Endothelial cell of hepatic sinusoid (primary cell): Measurements from ENCODE around the gene RGL1.
"Not testable (repeated sequence)": the region's sequence is repeated elsewhere in the genome, so short reads cannot be mapped to it uniquely, and the experiment has no call there.

Source experiments
- in situ Hi-C: cut with HindIII; loops from 2 replicates; pipeline ENCODE4 v1.10.0; 2017; ENCODE audit warnings: low sequenced_read_pairs

The RGL1 gene

GRCh38 chr1:183783767-183784637 lies 20.9 kb upstream of the RGL1 start:
- in situ Hi-C loops = no loop called here

- in situ Hi-C loops = not testable (repeated sequence)
Measured at GRCh38 chr1:183785921-183786320, 19.0 kb upstream of the RGL1 start.

- in situ Hi-C loops = no loop called here
Measured at GRCh38 chr1:183787704-183788103, 17.2 kb upstream of the RGL1 start.

- in situ Hi-C loops = no loop called here
Measured at GRCh38 chr1:183791319-183791718, 13.6 kb upstream of the RGL1 start.

GRCh38 chr1:183792300-183792699 lies 12.6 kb upstream of the RGL1 start:
- in situ Hi-C loops = no loop called here

- in situ Hi-C loops = no loop called here
Measured at GRCh38 chr1:183794088-183794487, 10.8 kb upstream of the RGL1 start.

- in situ Hi-C loops = no loop called here
Measured at GRCh38 chr1:183800449-183800848, 4.5 kb upstream of the RGL1 start.

- in situ Hi-C loops = no loop called here
Measured at GRCh38 chr1:183801649-183802048, 3.3 kb upstream of the RGL1 start.

- in situ Hi-C loops = no loop called here
Measured at GRCh38 chr1:183804387-183804786, 533 bp upstream of the RGL1 start.

- in situ Hi-C loops = no loop called here
Measured at GRCh38 chr1:183806125-183806524, 1.2 kb downstream of the RGL1 start.

- in situ Hi-C loops = no loop called here
Measured at GRCh38 chr1:183806675-183807074, 1.8 kb downstream of the RGL1 start.

GRCh38 chr1:183807549-183808168 lies 2.7 kb downstream of the RGL1 start:
- in situ Hi-C loops = no loop called here

GRCh38 chr1:183808296-183809027 lies 3.5 kb downstream of the RGL1 start:
- in situ Hi-C loops = no loop called here

- in situ Hi-C loops = loop anchor here (5.0 kb wide), 1 partner anchor 42 kb away; no protein-coding TSS in a partner anchor
Measured at GRCh38 chr1:183810121-183810520, 5.2 kb downstream of the RGL1 start.

- in situ Hi-C loops = loop anchor here (5.0 kb wide), 1 partner anchor 41 kb away; no protein-coding TSS in a partner anchor
Measured at GRCh38 chr1:183810756-183811544, 6.0 kb downstream of the RGL1 start.

- in situ Hi-C loops = loop anchor here (5.0 kb wide), 1 partner anchor 40 kb away; no protein-coding TSS in a partner anchor
Measured at GRCh38 chr1:183812128-183812527, 7.2 kb downstream of the RGL1 start.

GRCh38 chr1:183812686-183813569 lies 8.0 kb downstream of the RGL1 start:
- in situ Hi-C loops = loop anchor here (5.0 kb wide), 1 partner anchor 39 kb away; no protein-coding TSS in a partner anchor

GRCh38 chr1:183814121-183814681 lies 9.3 kb downstream of the RGL1 start:
- in situ Hi-C loops = loop anchor here (5.0 kb wide), 1 partner anchor 38 kb away; no protein-coding TSS in a partner anchor

- in situ Hi-C loops = no loop called here
Measured at GRCh38 chr1:183816110-183816509, 11.2 kb downstream of the RGL1 start.
